SK-N-MC (cell line): ENCODE measurements around the gene RHBDD3.

Experiments used
- DNase-seq: peaks from one replicate; pipeline ENCODE4 v3.0.0-alpha.2; 2011; ENCODE audit warnings: low read depth, low spot score
- H3K27ac ChIP-seq: fragments of 200-600 bp; sonication (generic); 2 replicates; pipeline ENCODE4 v1.5.1; 2016; ENCODE audit warnings: mixed run types
- H3K36me3 ChIP-seq: fragments of 200-600 bp; sonication (generic); 2 replicates; pipeline ENCODE4 v1.6.1; 2017; ENCODE audit warnings: antibody characterized with exemption, low read length, mixed read lengths; ENCODE audit not compliant: insufficient read depth
- H3K4me3 ChIP-seq: fragments of 200-600 bp; sonication (generic); 2 replicates; pipeline ENCODE4 v1.5.1; 2016
- H3K9ac ChIP-seq: fragments of 200-600 bp; sonication (generic); 2 replicates; pipeline ENCODE4 v1.8.0; 2017; ENCODE audit warnings: mixed run types, mixed read lengths; ENCODE audit not compliant: insufficient read length
- H3K9me3 ChIP-seq: fragments of 200-600 bp; sonication (generic); 2 replicates; pipeline ENCODE4 v1.6.1; 2017; ENCODE audit warnings: low read depth, mild to moderate bottlenecking, antibody characterized with exemption, low read length, moderate library complexity, mixed read lengths
- EZH2 ChIP-seq: fragments of 200-600 bp; sonication (generic); IDR thresholded peaks from one replicate; pipeline ENCODE4 v1.6.1; 2017; ENCODE audit warnings: antibody characterized with exemption
- FOXP2 ChIP-seq: optimal IDR thresholded peaks from 2 replicates; pipeline ENCODE3; 2011; ENCODE audit warnings: mild to moderate bottlenecking, moderate library complexity; ENCODE audit not compliant: insufficient read depth; ENCODE audit errors: extremely low read length, control extremely low read depth
- POLR2AphosphoS5 ChIP-seq: IDR thresholded peaks from 2 replicates; pipeline ENCODE4 v1.6.1; 2012; ENCODE audit warnings: mild to moderate bottlenecking, low read depth, low read length, borderline replicate concordance

RHBDD3 gene

DNA sequence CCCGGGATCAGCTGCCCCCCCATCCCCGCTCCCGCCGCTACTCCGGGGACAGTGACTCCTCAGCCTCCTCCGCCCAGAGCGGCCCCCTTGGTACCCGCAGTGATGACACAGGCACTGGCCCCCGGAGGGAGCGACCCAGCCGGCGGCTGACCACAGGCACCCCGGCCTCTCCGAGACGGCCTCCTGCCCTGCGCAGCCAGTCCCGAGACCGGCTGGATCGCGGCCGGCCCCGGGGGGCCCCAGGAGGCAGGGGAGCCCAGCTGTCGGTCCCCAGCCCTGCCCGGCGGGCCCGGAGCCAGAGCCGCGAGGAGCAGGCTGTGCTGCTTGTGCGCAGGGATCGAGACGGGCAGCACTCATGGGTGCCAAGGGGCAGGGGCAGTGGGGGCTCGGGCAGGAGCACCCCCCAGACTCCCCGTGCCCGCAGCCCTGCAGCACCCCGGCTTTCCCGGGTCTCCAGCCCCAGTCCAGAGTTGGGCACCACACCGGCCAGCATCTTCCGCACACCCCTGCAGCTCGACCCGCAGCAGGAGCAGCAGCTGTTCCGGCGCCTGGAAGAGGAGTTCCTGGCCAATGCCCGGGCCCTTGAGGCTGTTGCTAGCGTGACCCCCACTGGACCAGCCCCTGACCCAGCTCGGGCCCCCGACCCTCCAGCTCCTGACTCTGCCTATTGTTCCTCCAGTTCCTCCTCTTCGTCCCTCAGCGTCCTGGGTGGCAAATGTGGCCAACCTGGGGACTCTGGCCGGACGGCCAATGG is 43.9 kb upstream of the RHBDD3 start:
- no peaks in the 10 kb centered on the region for H3K9me3 ChIP-seq
- H3K36me3 ChIP-seq: no peaks in the 10 kb centered on the region
- no peak for DNase-seq
- no peak for TF ChIP-seq FOXP2
- TF ChIP-seq EZH2: no peak
- TF ChIP-seq POLR2AphosphoS5: no peak
- H3K27ac ChIP-seq: no peak overlapping the region
- H3K9ac ChIP-seq: no peak overlapping the region
- H3K4me3 ChIP-seq: no peak overlapping the region

DNA sequence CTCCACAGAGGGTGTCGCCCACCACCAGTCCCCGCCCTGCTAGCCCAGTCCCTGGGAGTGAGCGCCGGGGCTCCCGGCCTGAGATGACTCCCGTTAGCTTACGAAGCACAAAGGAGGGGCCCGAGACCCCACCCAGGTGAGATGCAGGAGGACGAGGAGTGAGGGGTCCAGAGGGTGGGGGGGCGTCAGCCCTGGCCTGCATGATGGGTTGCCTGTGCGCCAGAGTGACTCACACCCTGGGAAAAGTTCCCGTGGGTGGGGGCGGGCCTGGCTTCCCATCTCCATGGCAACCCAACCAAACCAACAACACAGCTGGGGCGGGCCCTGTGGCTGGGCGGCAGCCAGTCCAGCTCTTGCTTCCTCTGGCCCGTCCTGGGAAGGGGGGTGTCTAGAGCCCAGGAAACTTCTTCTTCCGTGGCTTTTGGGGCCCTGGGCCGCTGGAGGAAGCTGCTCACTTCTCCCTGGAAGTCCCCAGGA is 43.1 kb upstream of the RHBDD3 start:
- Histone ChIP-seq H3K4me3 (no peak overlapping the region), H3K9me3 (no peaks in the 10 kb centered on the region), H3K9ac (no peak overlapping the region), H3K27ac (no peak overlapping the region), H3K36me3 (no peaks in the 10 kb centered on the region)
- TF ChIP-seq EZH2 (no peak), FOXP2 (no peak), POLR2AphosphoS5 (no peak)
- no peak for DNase-seq

DNA sequence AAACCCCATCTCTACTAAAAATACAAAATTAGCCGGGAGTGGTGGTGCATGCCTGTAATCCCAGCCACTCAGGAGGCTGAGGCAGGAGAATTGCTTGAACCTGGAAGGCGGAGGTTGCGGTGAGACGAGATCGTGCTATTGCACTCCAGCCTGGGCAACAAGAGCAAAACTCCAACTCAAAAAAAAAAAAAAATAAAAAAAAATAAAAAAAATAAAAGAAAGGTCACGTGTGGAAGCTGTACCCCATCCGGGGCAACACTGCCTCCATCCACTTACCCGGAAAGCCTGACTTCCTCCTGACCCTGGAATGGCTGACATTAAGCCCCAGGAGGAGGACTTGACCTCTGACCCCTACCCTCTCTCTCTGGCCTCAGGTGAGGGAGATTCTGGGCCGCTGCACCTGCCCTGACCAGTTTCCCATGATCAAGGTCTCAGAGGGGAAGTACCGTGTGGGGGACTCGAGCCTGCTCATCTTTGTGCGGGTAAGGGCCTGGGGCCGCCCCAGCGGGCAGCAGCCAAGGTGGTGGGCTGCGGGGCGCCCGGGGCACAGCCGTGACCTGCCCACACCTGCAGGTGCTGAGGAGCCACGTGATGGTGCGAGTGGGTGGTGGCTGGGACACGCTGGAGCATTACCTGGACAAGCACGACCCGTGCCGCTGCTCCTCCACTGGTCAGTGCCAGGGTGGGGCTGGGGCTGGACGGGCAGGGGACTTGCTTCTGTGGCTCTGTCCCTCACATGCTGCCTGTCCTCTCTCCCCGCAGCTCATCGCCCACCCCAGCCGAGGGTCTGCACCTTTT is 42.5 kb upstream of the RHBDD3 start:
- H3K36me3 ChIP-seq: no peaks in the 10 kb centered on the region
- no peak overlapping the region for H3K9ac ChIP-seq
- DNase-seq: no peak
- H3K4me3 ChIP-seq: no peak overlapping the region
- TF ChIP-seq FOXP2 (no peak), POLR2AphosphoS5 (no peak)
- no peak overlapping the region for H3K27ac ChIP-seq
- no peaks in the 10 kb centered on the region for H3K9me3 ChIP-seq

DNA sequence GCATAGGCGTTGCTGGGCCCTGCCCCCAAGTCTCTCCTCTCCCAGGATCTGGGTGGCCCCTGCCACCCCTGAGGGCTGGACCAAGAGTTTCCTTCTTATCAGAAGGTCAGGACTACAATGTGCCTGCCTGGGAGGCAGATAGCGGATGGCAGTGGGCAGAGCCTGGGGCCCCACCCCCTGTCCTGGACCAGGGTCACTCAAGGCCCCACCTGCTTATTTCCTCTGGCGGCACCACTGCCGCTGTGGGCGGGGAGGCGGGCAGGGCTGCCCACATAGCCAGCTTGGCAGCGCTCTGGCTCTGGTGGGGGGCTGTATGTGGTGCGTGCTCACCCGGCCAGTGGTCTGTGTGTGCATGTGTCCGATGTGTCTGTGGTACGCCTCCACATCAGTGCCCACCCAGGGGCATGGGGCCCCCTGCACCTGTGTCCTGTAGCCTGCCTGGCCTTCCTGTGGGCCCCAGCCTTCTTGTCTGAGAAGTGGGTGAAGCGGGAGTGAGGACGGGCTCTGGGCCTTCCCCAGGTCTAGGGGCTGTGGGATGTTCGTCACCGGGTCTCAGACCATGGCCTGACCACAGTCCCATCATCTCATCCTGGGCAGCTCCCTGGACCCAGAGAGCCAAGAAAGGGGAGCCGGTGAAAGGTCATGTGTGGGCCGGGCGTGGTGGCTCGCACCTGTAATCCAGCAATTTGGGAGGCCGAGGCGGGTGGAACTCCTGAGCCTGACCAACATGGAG is 41.7 kb upstream of the RHBDD3 start:
- H3K36me3 ChIP-seq: no peaks in the 10 kb centered on the region
- no peak overlapping the region for H3K4me3 ChIP-seq
- H3K27ac ChIP-seq: no peak overlapping the region
- H3K9ac ChIP-seq: no peak overlapping the region
- TF ChIP-seq POLR2AphosphoS5 (no peak), EZH2 (no peak), FOXP2 (no peak)
- DNase-seq: no peak
- no peaks in the 10 kb centered on the region for H3K9me3 ChIP-seq

DNA sequence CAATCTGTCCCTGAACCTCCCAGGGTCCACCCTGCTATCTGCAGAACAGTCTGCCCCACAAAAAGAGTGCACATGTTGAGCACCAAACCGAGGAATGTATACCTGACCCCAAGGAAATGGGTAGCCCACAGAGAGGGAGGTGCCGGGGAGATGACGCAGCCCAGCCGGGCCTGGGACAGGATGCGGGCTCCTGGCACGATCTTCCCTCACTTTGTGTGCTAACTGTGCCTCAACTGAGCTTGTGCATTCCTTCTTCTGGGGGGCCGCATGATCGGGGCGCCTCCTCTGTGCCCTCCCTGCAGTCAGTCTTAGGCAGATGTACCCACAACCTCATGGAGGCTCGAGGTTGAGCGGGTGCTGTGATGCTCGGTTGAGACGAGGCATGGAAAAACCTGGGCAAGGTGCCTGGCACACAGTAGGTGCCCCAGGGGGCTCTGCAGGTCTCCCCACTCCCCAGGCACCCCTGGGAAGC is 41.0 kb upstream of the RHBDD3 start:
- no peak overlapping the region for H3K9ac ChIP-seq
- DNase-seq: no peak

DNA sequence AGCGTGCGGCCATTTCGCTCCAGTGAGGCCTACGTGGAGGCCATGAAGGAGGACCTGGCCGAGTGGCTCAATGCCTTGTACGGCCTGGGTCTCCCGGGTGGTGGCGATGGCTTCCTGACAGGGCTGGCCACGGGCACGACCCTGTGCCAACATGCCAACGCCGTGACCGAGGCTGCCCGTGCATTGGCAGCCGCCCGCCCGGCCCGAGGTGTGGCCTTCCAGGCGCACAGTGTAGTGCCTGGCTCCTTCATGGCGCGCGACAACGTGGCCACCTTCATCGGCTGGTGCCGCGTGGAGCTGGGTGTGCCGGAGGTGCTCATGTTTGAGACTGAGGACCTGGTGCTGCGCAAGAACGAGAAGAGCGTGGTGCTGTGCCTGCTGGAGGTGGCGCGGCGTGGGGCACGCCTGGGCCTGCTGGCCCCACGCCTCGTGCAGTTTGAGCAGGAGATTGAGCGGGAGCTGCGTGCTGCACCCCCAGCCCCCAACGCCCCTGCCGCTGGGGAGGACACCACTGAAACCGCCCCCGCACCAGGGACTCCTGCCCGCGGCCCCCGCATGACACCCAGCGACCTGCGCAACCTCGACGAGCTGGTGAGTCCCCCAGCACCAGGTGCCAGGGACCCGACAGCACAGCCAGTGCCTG is 40.5 kb upstream of the RHBDD3 start:
- Histone ChIP-seq H3K36me3 (no peaks in the 10 kb centered on the region), H3K9ac (no peak overlapping the region), H3K4me3 (peak overlapping the region; percentile 90; the same call in 1 of the 2 replicates), H3K27ac (no peak overlapping the region), H3K9me3 (no peaks in the 10 kb centered on the region)
- TF ChIP-seq EZH2: no peak
- no peak for TF ChIP-seq FOXP2
- no peak for TF ChIP-seq POLR2AphosphoS5
- DNase-seq: no peak

More for the DNA sequence above, 41.0 kb upstream of the RHBDD3 start:
- TF ChIP-seq EZH2: no peak
- TF ChIP-seq FOXP2: no peak
- TF ChIP-seq POLR2AphosphoS5: no peak
- H3K27ac ChIP-seq: no peak overlapping the region
- no peak overlapping the region for H3K4me3 ChIP-seq
- H3K36me3 ChIP-seq: no peaks in the 10 kb centered on the region
- no peaks in the 10 kb centered on the region for H3K9me3 ChIP-seq

DNA sequence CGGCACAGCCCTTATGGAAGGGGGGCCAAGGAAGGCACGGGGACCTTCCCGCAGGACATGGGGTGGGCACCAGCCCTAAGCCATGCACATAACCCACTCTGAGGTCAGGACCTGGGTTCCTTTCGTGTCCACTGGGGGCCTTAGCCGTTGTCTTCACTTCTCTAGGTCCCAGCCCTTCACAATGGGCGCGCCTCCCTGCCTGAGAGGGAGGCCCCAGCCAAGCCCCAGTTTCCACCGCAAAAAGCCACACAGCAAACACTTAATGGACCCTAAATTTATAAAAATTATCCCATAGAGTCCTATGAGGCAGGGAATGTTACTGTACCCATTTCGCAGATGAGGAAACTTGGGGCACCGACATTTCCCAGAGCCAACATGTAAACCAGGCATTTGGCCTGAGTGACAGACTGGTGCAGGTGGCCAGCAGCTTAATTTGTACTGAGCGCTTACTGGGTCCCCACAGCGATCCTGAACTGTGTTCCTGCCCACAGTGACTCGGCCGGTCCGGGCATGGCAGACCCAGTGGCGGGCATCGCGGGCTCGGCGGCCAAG is 39.9 kb upstream of the RHBDD3 start:
- Histone ChIP-seq H3K36me3 (no peaks in the 10 kb centered on the region), H3K27ac (0 out of 2 replicates have a peak overlapping the region, but pooled peaks have one; percentile 42), H3K9ac (peak overlapping the region; percentile 79), H3K9me3 (no peaks in the 10 kb centered on the region), H3K4me3 (peak overlapping the region; percentile 90)
- no peak for DNase-seq
- TF ChIP-seq FOXP2 (no peak), EZH2 (no peak), POLR2AphosphoS5 (no peak)
